HG03457 (cell line): Measurements from ENCODE around the gene ATRNL1.
"Not testable (repeated sequence)": the region's sequence is repeated elsewhere in the genome, so short reads cannot be mapped to it uniquely, and the experiment has no call there.

Experiments
- ATAC-seq: cut with Tn5 transposase; IDR thresholded peaks from one replicate; pipeline ENCODE4 v1.9.1; 2021; ENCODE audit warnings: moderate number of reproducible peaks; ENCODE audit not compliant: unreplicated experiment

ATRNL1 gene

DNA sequence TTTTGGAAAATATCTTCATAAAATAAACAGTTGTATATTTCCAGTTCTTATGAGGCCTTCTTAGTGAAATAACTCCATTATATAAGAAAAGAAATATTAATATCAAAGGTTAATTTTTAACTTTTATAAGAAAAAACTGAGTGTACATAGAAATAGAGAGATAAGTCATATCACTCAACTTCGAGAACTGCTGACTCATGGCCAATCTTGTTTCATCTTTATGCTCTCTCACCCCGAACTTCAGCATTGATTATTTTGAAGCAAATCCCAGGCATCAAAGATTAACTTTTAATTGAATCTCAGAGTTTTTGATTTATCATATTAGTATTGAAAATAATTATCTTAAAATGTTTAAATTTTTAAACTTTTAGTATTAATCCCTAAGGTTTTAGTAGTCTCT lies 652.8 kb downstream of the ATRNL1 start:
- no peak for ATAC-seq

DNA sequence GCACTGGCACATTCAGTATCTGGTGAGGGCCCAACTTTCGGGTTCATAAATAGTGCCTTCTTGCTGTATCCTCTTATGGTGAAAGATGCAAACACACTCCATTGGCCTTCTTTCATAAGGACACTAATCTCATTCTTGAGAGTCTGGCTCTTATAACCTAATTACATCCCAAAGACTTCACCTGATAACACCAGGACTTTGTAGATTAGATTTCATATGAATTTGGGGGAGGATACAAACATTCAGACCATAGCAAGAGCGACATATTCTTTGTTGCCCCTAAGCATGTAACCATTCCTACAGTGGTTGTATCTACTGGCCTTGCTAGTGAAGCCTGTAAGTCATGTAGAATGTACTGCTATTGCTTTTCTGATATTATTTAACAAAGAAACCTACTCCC lies 654.6 kb downstream of the ATRNL1 start:
- ATAC-seq, result no peak

DNA sequence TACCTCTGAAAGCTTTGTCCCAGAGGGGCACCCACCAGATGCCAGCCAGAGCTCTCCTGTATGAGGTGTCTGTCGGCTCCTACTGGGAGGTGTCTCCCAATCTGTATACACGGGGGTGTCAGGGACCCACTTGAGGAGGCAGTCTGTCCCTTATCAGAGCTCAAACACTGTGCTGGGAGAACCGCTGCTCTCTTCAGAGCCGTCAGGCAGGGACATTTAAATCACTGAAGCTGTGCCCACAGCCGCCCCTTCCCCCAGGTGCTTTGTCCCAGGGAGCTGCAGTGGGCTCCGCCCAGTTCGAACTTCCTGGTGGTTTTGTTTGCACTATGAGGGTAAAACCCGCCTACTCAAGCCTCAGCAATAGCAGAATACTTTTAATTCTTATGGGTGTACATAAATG lies 665.3 kb downstream of the ATRNL1 start:
- ATAC-seq, result not testable (repeated sequence)

DNA sequence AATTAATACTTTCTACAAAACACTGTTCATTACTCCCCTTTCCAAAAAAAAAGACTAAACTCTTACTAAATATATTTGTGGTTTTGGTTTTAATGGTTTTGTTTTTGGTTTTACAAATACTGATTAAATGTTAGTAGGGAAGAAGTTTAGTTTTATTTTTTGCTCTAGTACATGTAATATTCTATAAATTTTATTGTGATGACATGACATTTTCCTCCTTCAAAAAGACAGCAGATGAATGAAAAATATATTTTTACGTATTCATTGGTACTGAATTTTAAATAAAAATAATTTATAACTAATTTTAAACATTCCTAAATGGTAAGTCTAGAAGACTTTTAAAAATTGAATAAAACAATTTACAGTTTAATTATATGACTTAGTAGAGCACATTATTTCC lies 667.0 kb downstream of the ATRNL1 start:
- no peak for ATAC-seq

DNA sequence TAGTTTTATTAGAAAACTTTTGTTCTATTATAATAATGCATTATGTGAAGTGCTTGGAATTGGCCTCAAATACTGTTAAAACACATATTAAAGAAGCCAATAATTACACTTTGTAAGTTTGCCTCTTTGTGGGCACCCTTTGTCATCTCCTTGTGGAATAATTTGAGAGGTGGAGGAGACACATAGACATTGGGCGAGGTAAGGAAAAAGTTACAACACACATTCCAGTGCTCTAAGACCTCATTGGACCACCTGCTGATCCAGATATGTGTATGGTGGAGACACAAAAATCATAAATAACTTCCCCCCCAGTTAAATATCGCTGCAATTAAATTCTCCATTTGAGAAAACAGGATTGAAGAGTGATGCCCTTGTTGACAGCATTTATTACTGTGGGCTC lies 668.0 kb downstream of the ATRNL1 start:
- no peak for ATAC-seq

DNA sequence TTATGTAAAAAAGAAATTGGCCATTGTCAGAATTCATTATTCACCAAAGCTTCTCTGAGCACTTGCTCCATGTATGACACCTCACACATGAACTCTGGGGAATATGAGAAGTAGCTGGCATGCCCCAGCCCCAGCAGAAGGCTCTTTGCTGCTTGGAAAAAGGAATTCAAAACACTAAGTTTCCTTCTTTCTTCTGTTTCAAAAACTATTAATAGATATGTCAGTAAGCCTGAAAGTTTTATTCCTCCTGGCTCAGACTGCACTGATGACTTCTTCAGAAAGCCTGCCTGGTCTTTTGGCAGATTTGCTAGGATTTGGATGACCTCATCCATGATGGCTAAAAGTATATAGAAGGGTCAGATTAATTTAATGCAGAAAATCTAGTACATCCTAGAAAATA lies 668.9 kb downstream of the ATRNL1 start:
- no peak for ATAC-seq

DNA sequence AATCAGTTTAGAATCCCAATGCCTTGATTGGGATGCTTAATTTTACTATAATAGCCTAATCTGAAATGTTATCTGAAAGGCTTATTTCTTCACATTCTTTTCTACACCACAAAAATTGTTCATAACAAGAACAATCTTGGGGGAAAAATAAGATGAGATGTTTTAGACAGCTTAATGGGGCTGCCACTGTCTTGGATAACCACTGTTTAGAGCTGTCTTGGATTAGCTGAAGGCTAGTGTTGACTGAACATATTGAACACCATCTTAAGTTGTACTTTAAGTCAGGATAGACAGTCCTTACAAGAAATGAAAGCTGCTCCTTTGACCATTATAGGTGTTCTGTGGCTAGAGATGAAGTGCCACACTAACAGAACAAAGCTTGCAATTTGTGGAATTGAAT lies 678.6 kb downstream of the ATRNL1 start:
- ATAC-seq, result no peak

DNA sequence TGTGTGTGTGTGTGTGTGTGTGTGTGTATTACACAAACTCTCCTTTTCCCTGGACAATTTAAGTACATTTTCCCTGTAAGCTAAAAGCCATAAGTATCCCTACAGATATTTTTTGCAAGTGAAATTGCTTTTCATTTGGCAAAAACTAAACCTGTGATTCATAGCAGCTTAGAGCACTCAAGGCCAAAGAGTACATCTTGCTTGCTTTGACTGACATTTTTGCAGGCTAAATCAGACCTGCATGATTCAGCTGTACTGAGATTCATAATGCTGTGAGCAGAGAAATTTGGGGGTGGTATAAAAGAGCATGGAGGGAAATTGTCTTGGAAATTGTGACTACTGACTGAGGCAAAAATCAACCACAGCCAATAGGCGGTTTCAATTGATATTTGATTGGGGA lies 679.4 kb downstream of the ATRNL1 start:
- no peak for ATAC-seq

DNA sequence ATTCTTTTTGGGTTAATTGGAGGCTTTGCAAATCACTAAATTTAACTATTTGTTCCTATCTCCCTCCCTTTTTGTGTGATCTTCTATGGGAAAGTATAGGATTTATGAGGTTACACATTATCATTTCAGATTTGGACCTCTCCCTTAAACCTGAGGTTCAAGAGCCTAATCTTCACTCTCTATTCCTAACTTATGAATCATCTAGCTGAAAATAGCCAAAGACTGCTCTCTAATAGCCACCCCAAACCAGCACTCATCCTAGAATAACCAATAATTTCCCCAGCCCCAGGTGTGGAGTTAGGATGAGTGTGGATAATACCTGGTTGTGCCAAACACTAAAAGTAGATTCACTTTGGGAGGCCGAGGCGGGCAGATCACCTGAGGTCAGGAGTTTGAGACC lies 680.7 kb downstream of the ATRNL1 start:
- no peak for ATAC-seq

DNA sequence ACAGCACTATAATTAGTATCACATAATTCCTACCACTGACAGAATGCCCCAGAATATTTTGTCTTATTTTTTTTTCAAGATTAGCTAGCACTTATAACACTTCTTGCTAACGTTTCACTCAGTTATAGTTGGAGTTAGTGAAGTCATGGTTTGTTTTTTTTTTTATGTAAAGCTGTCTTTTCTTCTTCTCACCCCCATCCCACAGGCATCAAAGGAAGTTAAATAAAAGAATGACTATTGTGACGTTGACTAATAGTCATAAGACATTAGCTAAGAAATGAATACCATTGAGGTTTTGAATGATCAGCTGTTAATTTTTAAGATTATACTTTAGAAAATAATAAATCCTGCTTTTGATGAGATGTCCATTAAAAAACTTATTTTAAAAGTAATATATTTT lies 681.6 kb downstream of the ATRNL1 start:
- no peak for ATAC-seq

DNA sequence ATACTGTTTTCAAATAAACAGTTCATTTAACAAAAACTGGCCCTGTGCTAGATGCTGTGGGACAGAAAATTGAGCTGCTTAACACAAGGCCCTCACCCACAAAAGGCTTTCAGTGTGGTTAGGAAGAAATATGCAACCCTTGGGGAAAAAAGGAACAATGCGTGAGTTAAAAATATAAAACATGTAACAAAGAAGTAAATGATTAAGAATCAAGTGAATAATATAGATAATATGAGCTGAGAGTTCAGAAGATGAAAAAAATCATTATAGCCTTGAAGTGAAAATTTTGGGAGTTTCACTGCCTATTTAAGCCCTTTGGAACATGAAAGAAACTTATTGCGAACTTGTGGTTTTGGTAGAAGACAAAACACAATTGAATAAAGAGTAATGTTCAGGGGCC lies 684.5 kb downstream of the ATRNL1 start:
- no peak for ATAC-seq

DNA sequence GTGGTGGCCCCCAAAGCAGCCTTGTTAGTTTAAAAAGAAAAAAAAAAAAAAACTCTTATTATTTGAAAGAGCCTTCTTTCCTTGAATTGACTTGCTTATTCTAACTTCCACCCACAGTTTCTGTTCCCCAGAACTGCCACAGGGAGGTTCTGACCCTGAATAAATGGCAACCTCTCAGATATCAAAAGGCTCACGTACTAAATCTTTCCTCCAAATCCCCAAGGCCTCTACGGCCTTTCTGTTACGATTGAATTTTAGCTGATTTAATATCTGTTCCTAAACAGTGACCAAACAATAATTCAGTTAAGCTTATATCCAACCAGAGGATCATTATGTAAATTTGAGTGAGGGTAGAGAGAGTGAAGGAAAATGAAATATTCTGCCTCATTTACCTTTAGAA lies 697.1 kb downstream of the ATRNL1 start:
- ATAC-seq, result no peak

DNA sequence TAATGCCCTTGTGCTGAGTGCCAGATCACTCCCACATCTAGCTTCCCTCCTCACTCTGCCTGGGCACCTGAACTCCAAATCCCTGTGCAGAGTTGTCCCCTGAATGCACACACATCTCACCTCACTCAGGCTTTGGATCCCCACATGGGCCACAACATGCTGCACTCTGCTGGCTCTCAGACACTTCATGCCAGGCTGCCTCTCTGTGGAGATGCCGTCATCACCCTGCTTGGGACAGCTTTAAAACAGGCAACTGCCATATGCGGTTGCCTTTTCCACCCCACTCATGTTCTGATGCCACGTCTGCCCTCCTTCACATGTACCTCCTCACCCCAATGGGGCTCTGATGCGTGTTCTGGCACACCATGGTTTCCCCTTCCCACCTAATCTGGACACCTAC lies 702.8 kb downstream of the ATRNL1 start:
- no peak for ATAC-seq

DNA sequence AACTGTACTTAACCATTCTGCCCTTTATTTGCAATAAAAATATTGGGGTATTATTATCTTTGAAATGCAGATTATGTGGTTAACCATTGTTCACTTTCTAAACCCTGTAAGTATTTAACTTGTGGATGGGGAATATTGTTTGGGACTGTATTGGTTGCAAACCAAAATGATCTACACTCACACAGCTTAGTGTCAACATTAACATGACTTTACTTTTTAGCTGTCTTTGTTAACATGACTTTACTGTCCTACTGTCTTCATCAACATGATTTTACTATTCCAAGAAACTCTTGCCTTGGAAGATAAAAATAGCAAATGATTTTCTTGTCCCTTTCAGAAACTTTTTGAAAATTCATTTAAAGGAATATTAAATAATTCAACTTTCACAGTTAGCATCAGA lies 708.3 kb downstream of the ATRNL1 start:
- no peak for ATAC-seq

DNA sequence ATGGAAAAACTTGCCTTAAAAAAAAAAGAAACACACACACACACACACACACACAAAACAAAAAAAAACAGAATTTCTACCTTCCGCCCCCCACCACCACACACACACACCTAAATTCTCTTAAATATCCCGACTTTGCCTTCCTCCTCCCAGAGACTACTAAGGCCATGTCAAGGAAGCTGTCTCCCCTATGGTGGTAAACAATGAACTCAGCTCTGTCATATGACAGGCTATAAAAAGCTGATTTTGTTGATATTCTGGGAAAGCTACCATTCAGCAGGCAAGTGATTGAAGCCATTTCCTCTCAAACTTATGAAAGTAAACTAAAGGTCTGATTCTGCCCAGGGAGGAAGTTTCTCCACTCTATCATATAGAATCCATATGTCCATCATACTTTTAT lies 708.8 kb downstream of the ATRNL1 start:
- ATAC-seq, result no peak

DNA sequence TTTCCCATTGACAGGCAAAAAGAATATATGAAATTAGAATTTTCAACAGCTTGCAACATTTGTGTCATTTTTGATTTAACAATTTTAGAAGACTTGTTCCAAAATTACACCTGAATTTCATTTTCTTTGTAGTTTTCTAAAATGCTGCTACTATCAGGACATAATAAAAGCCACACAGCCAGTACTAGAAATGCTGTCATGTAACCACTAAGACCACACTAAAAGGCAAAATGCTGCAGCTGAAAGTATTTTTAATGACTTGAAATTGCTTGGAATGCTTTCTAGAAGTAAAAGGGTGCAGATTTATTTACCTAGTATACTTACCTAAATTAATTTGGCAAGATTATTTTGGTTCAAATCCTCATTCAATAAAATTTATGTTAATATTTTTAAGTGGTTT lies 709.7 kb downstream of the ATRNL1 start:
- no peak for ATAC-seq

DNA sequence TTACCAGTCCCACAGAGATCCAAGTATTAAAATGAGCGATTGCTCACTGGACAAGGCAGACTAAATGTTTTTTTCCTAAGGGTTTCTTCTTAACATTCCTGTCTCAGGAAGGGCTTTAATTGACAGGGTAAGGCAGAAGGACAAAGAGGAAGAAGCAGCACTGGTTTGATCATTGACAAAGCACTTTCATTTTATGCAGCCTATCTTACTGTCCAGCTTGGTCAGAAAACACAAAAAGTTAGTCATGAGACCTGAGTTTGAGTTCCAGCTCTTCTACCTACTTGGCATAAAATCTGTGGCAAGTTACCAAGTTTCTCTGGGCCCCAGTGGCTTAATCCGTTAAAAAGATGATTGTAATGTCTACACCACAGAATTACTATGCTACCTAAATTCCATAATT lies 721.4 kb downstream of the ATRNL1 start:
- ATAC-seq, result no peak

DNA sequence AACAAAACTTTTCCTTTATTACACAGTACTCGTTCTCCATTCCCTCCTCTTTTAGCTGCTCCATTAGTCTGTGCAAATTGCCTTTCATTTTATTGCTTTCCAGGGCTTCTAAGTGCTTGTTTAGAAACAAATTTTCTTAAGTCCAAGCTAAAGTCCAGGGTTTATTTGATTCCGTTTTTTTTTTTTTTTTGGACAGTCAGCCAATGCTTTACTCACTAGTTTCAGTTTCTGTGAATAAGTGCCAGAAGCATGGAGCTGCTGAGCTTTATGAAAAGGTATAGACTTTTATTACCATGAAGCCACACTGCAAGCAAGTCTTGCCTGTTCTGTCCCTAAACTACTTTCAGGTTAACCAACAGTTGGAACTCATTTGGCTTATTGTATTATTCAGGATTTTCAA lies 724.8 kb downstream of the ATRNL1 start:
- ATAC-seq, result no peak

DNA sequence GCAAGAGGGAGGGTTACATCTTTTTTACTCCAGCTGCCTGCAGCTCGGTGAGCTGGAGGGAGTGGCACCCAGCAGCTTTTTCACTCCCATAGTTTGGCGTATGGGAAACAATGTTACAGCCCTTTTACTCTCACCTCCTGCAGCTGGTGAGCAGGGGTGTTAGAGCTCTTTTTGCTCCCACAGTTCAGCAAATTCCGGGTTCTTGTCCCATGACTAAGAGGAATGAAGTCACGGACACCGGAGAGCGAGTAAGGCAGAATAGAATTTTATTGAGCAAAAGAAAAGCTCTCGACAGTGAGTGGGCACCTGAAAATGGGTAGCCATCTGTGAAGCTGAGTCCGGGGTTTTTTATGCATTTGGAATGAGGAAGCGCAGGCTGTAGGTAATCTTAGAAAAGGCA lies 733.2 kb downstream of the ATRNL1 start:
- no peak for ATAC-seq

DNA sequence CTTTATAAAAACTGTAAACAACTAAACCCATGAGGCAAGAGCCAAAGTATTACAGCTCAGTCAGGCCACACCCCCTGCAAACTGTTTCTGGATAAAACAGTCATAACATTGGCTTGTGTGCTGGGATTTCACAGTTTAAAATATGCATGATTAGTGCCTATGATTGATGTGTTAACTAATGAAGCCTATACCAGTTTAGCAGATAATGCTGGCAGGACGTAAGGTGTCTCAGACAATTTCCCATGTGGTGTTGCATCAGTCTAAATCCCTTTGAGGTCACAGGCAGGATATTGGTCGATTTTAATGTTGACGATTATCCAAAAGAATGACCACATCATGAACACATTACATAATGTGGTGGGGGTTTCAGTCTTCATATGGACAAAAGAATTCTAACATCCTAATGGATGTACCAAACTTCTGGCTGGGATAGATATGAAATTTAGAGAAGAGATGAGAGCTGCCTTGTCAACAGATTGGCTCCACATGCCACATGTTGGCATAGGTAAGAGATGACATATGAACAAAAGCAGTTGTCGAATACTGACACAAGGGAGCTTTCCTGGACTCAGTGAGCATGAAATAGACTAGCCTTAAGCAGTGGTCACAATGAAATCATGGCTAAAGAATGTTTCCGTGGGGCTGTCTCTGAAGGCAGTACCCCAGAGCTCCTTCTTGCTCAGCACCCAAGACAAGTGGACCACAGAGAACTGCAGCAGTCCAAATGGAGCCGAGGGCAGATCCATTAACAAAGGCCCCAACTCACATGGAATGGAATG lies 734.3 kb downstream of the ATRNL1 start:
- no peak for ATAC-seq

DNA sequence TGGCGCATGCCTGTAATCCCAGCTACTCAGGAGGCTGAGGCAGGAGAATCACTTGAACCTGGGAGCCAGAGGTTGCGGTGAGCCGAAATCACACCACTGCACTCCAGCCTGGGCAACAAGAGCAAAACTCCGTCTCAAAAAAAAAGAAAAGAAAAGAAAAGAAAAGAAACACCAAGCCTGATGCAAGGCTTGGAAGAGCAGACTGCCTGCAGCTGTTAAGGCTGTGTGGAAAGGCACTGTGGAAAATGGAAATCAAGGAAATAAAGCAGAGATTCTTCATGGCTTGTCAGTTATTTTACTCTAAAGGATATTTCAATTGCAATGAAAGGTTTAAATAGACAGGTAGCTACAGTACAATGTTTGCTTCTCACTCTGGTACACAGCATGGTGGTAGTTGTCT lies 735.0 kb downstream of the ATRNL1 start:
- ATAC-seq, result not testable (repeated sequence)

DNA sequence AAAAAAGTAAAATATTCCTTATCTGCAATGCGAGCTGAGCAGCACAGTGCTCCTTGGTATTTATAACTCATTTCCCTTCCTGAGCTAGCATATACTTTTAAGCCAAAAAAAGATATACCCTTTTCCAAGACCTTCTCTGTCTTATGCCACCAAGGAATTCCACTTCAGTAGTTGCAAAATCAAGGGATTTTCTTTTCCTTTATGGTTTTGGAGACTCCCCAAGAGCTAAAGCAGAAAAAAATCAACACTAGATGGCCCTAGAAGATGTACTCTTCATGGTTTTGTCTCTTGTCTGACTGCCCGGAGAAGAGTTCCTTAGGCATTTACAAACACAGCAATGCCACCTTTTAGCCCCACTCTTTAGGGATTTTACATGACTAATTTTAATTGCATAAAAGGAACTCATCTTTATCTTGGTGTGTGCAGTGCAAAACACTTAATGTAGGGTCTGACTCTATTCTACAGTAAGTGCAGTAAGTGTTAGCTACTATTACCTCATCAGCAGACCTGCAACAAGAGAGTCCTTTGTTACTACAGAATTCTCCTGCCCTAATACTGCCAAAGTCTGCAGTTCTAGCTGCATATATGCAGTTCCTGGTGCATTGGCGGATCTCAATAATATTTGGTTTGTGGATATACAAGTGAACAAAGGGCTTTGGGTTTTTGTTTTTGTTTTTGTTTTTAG lies 736.5 kb downstream of the ATRNL1 start:
- no peak for ATAC-seq
